VCaP (cell line): Measurements from ENCODE around the gene SIDT2.

Experiments
- H3K27ac ChIP-seq: fragments of 450-650 bp; 2 replicates; pipeline ENCODE4 v1.5.1; 2017
- TF ChIP-seq, protein P1 (sequence below): fragments of 450-650 bp; conservative IDR thresholded peaks from 2 replicates; pipeline ENCODE4 v1.5.1; 2017; ENCODE audit warnings: mild to moderate bottlenecking, moderate library complexity

Gene SIDT2

DNA sequence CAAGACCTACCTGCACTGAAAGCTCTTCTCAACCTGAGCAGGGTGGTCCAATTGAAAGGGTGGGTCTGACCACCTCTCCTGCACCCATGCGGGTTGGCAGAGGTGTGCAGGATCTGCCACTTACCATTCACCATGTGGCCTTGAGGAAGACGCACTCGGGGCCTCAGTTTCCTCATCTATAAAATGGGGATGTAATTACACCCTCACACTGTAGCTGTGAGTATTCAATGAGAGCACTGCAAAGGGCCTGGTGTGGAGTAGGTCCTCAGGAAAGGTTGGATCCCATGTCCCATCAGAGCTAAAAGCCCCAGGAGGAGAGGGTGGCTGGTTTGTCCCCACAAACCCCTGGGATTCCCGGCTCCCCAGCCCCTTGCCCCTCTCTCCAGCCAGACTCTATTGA lies 20.1 kb downstream of the SIDT2 start:
- H3K27ac ChIP-seq, result no peak overlapping the region
- TF ChIP-seq, protein P1, sequence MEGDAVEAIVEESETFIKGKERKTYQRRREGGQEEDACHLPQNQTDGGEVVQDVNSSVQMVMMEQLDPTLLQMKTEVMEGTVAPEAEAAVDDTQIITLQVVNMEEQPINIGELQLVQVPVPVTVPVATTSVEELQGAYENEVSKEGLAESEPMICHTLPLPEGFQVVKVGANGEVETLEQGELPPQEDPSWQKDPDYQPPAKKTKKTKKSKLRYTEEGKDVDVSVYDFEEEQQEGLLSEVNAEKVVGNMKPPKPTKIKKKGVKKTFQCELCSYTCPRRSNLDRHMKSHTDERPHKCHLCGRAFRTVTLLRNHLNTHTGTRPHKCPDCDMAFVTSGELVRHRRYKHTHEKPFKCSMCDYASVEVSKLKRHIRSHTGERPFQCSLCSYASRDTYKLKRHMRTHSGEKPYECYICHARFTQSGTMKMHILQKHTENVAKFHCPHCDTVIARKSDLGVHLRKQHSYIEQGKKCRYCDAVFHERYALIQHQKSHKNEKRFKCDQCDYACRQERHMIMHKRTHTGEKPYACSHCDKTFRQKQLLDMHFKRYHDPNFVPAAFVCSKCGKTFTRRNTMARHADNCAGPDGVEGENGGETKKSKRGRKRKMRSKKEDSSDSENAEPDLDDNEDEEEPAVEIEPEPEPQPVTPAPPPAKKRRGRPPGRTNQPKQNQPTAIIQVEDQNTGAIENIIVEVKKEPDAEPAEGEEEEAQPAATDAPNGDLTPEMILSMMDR, result no peak

DNA sequence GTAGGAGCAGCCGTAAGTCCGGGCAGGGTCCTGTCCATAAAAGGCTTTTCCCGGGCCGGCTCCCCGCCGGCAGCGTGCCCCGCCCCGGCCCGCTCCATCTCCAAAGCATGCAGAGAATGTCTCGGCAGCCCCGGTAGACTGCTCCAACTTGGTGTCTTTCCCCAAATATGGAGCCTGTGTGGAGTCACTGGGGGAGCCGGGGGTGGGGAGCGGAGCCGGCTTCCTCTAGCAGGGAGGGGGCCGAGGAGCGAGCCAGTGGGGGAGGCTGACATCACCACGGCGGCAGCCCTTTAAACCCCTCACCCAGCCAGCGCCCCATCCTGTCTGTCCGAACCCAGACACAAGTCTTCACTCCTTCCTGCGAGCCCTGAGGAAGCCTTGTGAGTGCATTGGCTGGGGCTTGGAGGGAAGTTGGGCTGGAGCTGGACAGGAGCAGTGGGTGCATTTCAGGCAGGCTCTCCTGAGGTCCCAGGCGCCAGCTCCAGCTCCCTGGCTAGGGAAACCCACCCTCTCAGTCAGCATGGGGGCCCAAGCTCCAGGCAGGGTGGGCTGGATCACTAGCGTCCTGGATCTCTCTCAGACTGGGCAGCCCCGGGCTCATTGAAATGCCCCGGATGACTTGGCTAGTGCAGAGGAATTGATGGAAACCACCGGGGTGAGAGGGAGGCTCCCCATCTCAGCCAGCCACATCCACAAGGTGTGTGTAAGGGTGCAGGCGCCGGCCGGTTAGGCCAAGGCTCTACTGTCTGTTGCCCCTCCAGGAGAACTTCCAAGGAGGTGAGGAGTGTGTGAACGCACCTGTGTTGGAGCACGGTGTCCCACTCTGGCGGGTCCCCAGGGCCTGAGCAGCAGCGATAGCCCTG lies 20.7 kb downstream of the SIDT2 start, which contains the start of gene TAGLN:
Gene TAGLN, plus strand, starts transcription at position 318 of the 863 bp plus-strand sequence. CDS start 3,644 bp downstream, outside the sequence.
- H3K27ac ChIP-seq, result peak within 1 kb of the TSS; percentile 41; the same call in 1 of the 2 replicates
- TF ChIP-seq, protein P1, result no peak

DNA sequence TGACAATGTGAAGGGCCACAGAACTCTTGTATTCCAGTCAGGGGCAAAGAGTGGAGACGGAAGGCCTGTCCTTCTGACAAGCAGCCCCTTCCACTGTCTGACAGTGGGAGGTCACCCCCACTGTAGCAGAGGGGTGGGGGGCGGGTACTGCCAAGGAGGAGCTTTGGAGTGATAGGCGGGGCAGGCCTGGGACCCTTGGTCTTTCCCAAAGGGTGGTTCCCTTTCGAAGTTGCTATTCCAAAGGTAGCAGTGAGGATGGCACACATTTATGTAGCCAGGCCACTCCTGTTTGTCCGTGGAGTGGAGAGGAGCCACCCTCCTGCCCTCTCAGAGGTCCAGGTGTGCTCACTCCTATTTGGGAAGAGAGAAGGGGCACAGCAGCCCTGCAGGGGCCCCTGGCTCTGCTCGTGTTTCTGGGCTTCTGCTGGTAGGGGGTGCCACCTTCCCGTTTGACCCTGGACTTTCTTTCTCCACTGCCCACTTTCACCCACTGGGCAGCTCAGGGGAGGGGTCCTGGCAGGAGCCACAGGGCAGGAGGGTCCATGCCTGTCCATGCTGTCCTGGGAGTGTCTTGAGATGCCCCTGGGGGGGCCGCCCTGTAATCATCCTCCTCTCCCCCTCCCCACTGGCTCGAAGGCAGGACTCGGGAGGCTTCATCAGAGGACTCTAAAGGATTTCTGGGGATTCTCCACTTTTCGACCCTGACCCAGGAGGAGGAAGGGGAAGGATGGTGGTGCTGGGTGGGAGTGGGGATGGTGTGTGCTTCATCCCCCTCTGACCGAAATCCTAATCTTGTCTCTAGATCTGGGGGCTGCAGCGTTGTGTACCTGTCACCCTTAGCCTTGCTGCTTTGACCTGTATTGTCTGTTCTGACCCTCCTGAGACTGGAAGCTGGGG lies 21.6 kb downstream of the SIDT2 start:
- TF ChIP-seq, protein P1, result no peak
- H3K27ac ChIP-seq, result no peak overlapping the region

DNA sequence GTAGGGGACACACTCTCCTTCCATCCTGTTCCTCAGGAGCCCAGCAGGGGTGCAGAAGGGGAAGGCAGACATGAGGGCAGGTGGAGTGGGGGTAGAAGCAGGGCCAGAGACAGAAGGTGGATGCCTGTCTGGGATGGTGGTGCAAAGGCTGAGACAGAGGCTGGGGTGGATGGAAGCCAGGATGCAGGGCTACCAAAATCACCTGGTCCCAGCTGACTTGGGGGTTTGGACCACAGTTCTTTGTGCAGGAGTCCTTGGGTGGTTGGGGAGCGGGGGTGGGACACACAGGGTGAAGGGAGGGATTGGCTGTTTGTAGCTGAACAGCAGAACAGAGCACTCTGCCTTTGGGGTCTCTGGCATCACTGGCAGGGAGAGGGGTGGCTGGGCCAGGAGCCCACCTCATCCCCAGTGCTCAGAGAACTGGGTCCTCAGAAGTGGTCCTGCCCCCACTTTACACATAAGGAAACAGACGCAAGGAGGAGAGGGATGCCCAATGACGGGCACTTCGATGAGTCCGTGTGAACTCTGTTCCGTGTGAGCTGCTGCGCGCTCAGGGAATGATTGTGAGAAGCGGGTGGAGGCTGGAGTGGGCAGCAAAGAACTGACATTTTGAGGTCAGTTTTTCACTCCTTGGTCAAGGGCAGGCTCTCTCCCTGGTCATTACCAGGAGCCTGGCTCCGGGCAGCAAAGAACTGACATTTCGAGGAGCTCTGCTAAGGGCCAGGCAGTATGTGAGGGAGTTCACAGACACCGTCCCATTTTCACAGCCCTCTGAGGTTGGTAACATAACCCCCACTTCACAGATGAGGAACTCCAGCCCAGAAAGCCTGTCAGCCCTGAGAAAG lies 22.5 kb downstream of the SIDT2 start:
- TF ChIP-seq, protein P1, result no peak
- H3K27ac ChIP-seq, result no peak overlapping the region

DNA sequence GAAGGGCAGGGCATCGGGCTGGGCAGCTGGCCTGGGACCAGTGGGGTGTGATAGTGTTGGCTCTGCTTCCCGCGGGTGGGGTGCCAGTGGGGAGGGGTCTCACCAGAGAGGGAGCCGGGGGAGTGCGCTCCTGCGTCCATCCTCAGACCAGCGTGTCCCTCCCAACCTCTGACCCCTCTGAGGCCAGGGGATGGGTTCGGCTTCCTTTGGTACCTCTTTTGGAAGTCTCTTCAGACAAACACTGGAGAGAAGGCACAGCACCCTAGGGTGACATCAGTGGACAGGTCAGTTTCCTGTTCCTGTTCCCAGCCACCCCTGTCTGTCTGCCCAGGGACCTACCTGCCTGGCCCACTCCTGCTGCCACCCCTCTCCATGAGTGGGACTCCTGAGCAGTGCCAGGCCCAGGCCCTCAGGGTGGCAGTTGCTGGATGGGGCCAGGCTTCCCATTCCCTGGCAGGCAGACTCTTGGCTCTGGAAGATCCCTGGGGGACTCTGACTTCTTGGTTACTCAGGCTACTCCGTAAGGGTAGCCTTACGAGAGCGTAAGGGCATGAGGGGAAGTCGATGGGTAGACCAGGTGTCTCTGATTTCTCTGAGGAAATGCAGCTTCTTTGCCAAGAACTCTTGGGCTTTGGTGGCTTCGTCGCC lies 23.2 kb downstream of the SIDT2 start:
- TF ChIP-seq, protein P1, result no peak
- no peak overlapping the region for H3K27ac ChIP-seq

DNA sequence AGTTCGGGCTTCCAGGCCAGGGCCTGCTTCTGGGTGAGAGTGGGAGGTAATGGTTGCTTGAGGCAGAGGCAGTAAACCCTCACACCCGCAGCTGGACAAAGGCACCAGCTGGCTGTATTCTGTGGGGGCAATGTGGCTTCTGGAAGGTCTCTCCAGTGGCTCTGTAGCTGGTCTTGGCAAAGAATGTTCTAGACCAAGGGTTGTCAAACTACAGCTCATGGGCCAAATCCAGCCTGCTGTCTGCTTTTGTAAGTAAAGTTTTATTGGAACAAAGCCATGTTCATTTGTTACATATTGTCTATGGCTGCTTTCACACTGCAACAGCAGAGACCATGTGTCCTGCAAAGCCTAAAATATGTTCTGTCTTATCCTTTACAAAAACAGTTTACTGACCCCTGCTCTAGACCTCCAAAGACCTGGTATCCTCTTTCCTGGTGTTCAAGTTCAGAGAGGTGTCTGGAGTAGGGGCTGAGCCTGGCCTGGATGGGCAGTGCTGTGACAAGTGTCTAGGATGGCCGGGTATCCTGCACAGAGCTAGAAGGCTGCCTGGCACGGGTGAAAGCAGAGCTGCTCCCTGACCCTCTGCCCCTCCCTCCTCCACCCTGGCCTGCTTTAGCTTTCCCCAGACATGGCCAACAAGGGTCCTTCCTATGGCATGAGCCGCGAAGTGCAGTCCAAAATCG lies 24.0 kb downstream of the SIDT2 start:
- TF ChIP-seq, protein P1, result no peak
- H3K27ac ChIP-seq, result no peak overlapping the region
